GM19455 (cell line): Measurements from ENCODE around the gene CIZ1.

Experiments
- ATAC-seq: cut with Tn5 transposase; IDR thresholded peaks from one replicate; pipeline ENCODE4 v1.9.1; 2021; ENCODE audit not compliant: unreplicated experiment

The CIZ1 gene

GRCh38 chr9:128127990-128128835 is 63.2 kb downstream of the CIZ1 start:
- peak; percentile 68 for ATAC-seq

GRCh38 chr9:128127568-128127989 is 63.8 kb downstream of the CIZ1 start, which contains the start of gene PTGES2:
Gene PTGES2, minus strand, starts transcription at chr9:128127729. Its CDS starts 12 bp downstream, at chr9:128127717.
- peak; percentile 53 for ATAC-seq

- ATAC-seq: no peak
Observed at GRCh38 chr9:128125580-128126354, 65.6 kb downstream of the CIZ1 start.

GRCh38 chr9:128124873-128125579 is 66.3 kb downstream of the CIZ1 start:
- no peak for ATAC-seq

- no peak for ATAC-seq
Observed at GRCh38 chr9:128124451-128124850, 66.9 kb downstream of the CIZ1 start.

- ATAC-seq: no peak
Observed at GRCh38 chr9:128123451-128124080, 67.8 kb downstream of the CIZ1 start.

GRCh38 chr9:128122809-128123175 is 68.6 kb downstream of the CIZ1 start:
- no peak for ATAC-seq

- ATAC-seq: no peak
Observed at GRCh38 chr9:128121924-128122808, 69.2 kb downstream of the CIZ1 start.

GRCh38 chr9:128121466-128121810 is 69.9 kb downstream of the CIZ1 start:
- ATAC-seq: no peak

- ATAC-seq: no peak
Observed at GRCh38 chr9:128120741-128121465, 70.5 kb downstream of the CIZ1 start.

GRCh38 chr9:128120061-128120740 is 71.2 kb downstream of the CIZ1 start:
- ATAC-seq: no peak

GRCh38 chr9:128118971-128119665 is 72.3 kb downstream of the CIZ1 start:
- ATAC-seq: no peak

- ATAC-seq: no peak
Observed at GRCh38 chr9:128118472-128118857, 72.9 kb downstream of the CIZ1 start.

GRCh38 chr9:128117613-128118471 is 73.5 kb downstream of the CIZ1 start:
- no peak for ATAC-seq

GRCh38 chr9:128116104-128117083 is 75.0 kb downstream of the CIZ1 start:
- no peak for ATAC-seq
